K562 (cell line): ENCODE measurements around the gene PSORS1C1. TPM values are rescaled to one million over a fixed set of nuclear protein-coding genes. Genes with fewer than 3 reads are reported as not detected.

Experiments
- CAMTA2 ChIP-seq: fragments of 250-450 bp; sonication (Bioruptor Pico); conservative IDR thresholded peaks from 2 replicates; pipeline ENCODE4 v1.5.1; 2022
- EHMT2 ChIP-seq: fragments of 450-650 bp; IDR thresholded peaks from 2 replicates; pipeline ENCODE4 v1.6.1; 2018; ENCODE audit warnings: antibody characterized with exemption
- ELF1 ChIP-seq: fragments of 200-800 bp; sonication (Bioruptor generic); IDR thresholded peaks from 2 replicates; pipeline ENCODE4 v1.6.1; 2016; ENCODE audit warnings: missing genetic modification characterization, missing compliant biosample characterization
- FOSL1 ChIP-seq: fragments of 200-800 bp; sonication (Bioruptor generic); conservative IDR thresholded peaks from 2 replicates; pipeline ENCODE4 v1.6.1; 2016; ENCODE audit warnings: missing genetic modification characterization, missing compliant biosample characterization
- JUND ChIP-seq, 2 experiments: IDR thresholded peaks; 2 replicates in 1 of 2; 3 replicates in 1 of 2; pipeline ENCODE4 v1.6.1; 2011; ENCODE audit warnings: borderline replicate concordance in 2 of 2, low read depth in 2 of 2, low read length in 2 of 2, improper control_type of control experiment in 1 of 2, missing biosample characterization in 1 of 2, missing genetic modification characterization in 1 of 2, missing genetic modification reagents in 1 of 2
- KHSRP ChIP-seq: fragments of 450-650 bp; IDR thresholded peaks from 2 replicates; pipeline ENCODE4 v1.6.1; 2017
- KLF10 ChIP-seq: fragments of 250-450 bp; sonication (Bioruptor Pico); IDR thresholded peaks from 2 replicates; pipeline ENCODE4 v1.6.1; 2021; ENCODE audit warnings: matching md5 sums
- KLF16 ChIP-seq: IDR thresholded peaks from 2 replicates; pipeline ENCODE4 v1.6.1; 2016; ENCODE audit warnings: antibody characterized with exemption
- PBX2 ChIP-seq, 2 experiments: IDR thresholded peaks in 1 of 2; conservative IDR thresholded peaks in 1 of 2; 2 replicates each; pipeline ENCODE4 v1.6.1; 2016; ENCODE audit warnings: low read depth in 2 of 2, mild to moderate bottlenecking in 1 of 2, missing compliant biosample characterization in 1 of 2, missing genetic modification characterization in 1 of 2, moderate library complexity in 1 of 2
- POU5F1 ChIP-seq: fragments of 150-350 bp; IDR thresholded peaks from 2 replicates; pipeline ENCODE4 v1.6.1; 2014; ENCODE audit warnings: borderline replicate concordance, low read length, low read depth, mild to moderate bottlenecking; ENCODE audit not compliant: partially characterized antibody
- TEAD4 ChIP-seq, 2 experiments: sonication (generic) in 1 of 2; formaldehyde crosslinking in 1 of 2; IDR thresholded peaks; 2 replicates each; pipeline versions ENCODE4 v1.6.1 to v1.8.0; 2012 to 2022; ENCODE audit warnings: borderline replicate concordance in 1 of 2, inconsistent platforms in 1 of 2, low read length in 1 of 2, mild to moderate bottlenecking in 1 of 2, missing genetic modification reagents in 1 of 2
- ZNF124 ChIP-seq: sonication (generic); formaldehyde crosslinking; IDR thresholded peaks from 2 replicates; pipeline ENCODE4 v1.8.1; 2022; ENCODE audit warnings: missing genetic modification reagents
- ZNF175 ChIP-seq: fragments of 200-800 bp; sonication (Bioruptor generic); IDR thresholded peaks from 2 replicates; pipeline ENCODE4 v1.6.1; 2016; ENCODE audit warnings: low read depth, mild to moderate bottlenecking, missing genetic modification characterization, missing compliant biosample characterization
- ZNF253 ChIP-seq: fragments of 250-450 bp; sonication (Bioruptor Pico); conservative IDR thresholded peaks from 2 replicates; pipeline ENCODE4 v1.6.1; 2021; ENCODE audit warnings: mild to moderate bottlenecking
- ZNF695 ChIP-seq: fragments of 450-650 bp; formaldehyde crosslinking; IDR thresholded peaks from 2 replicates; pipeline ENCODE4 v1.4.0; 2020; ENCODE audit warnings: mild to moderate bottlenecking, moderate library complexity
- polyA plus RNA-seq, 8 experiments: library from polyadenylated mRNA; depleted of rRNA in 4 of 8; stranded (reverse) in 5 of 8; unstranded in 3 of 8; fragments of >200 nt; fragmentation: Nextera tagmentation in 2 of 8; fragmentation: Illumina TruSeq in 1 of 8; extraction: Ambion mirVana in 2 of 8; extraction: Trizol in 1 of 8; gene quantifications; 2 replicates each; pipeline versions ENCODE4 v1.2.1 to v1.2.3, GENCODE V29; 2011 to 2014; ENCODE audit warnings: inconsistent platforms in 1 of 8, missing spikeins in 1 of 8
- total RNA-seq, 7 experiments: library from RNA; depleted of rRNA in 6 of 7; stranded (reverse); fragments of >200 nt in 6 of 7; fragmentation: Illumina TruSeq in 2 of 7; extraction: Trizol in 2 of 7; gene quantifications; 2 replicates each; pipeline versions ENCODE4 v1.2.1 to v1.2.3, GENCODE V29; 2011 to 2021; ENCODE audit warnings: low replicate concordance in 1 of 7
- TF ChIP-seq, protein P1 (sequence below): sonication (generic); formaldehyde crosslinking; IDR thresholded peaks from 2 replicates; pipeline ENCODE4 v1.8.0; 2023; ENCODE audit warnings: missing genetic modification reagents, mild to moderate bottlenecking, borderline replicate concordance
- TF ChIP-seq, protein P2 (sequence below): sonication (generic); formaldehyde crosslinking; IDR thresholded peaks from 2 replicates; pipeline ENCODE4 v1.8.1; 2023; ENCODE audit warnings: mild to moderate bottlenecking, missing genetic modification reagents

The PSORS1C1 gene
- total and polyA plus RNA-seq, 9 of the 15 experiments (the other 6 are each of a cell fraction or from before 2014, with no cell fraction given), result 0.11 TPM; not detected in 8

GRCh38 chr6:31086788-31087440 is 27.7 kb upstream of the PSORS1C1 start (continued):
- TF ChIP-seq KLF16 (0 out of 2 replicates have a peak, but pooled peaks have one; percentile 16), POU5F1 (no peak), ZNF695 (CRISPR knock-in tag) (no peak), JUND (IDR thresholded peaks at IDR 0.05; ENCODE audit: borderline replicate concordance, low read depth, low read length) (peak; percentile 76), JUND (tag; IDR thresholded peaks at IDR 0.05; ENCODE audit: borderline replicate concordance, low read depth, low read length) (peak; percentile 57; the same call in 1 of the 3 replicates), CAMTA2 (CRISPR knock-in tag) (no peak), TEAD4 (IDR thresholded peaks at IDR 0.05; ENCODE audit: low read length) (peak; percentile 56; the same call in 1 of the 2 replicates), TEAD4 (CRISPR knock-in tag; IDR thresholded peaks at IDR 0.05; ENCODE audit: borderline replicate concordance) (no peak), KHSRP (no peak), ZNF175 (no peak), PBX2 (CRISPR knock-in tag; IDR thresholded peaks at IDR 0.05; ENCODE audit: low read depth) (no peak), PBX2 (tag; conservative IDR thresholded peaks at IDR 0.05; ENCODE audit: low read depth) (peak; percentile 86), ZNF124 (CRISPR knock-in tag) (no peak), FOSL1 (tag) (peak; percentile 72), KLF10 (CRISPR knock-in tag) (0 out of 2 replicates have a peak, but pooled peaks have one; percentile 48), EHMT2 (no peak), ELF1 (tag) (peak; percentile 50), ZNF253 (CRISPR knock-in tag) (no peak)
- TF ChIP-seq, protein P1, sequence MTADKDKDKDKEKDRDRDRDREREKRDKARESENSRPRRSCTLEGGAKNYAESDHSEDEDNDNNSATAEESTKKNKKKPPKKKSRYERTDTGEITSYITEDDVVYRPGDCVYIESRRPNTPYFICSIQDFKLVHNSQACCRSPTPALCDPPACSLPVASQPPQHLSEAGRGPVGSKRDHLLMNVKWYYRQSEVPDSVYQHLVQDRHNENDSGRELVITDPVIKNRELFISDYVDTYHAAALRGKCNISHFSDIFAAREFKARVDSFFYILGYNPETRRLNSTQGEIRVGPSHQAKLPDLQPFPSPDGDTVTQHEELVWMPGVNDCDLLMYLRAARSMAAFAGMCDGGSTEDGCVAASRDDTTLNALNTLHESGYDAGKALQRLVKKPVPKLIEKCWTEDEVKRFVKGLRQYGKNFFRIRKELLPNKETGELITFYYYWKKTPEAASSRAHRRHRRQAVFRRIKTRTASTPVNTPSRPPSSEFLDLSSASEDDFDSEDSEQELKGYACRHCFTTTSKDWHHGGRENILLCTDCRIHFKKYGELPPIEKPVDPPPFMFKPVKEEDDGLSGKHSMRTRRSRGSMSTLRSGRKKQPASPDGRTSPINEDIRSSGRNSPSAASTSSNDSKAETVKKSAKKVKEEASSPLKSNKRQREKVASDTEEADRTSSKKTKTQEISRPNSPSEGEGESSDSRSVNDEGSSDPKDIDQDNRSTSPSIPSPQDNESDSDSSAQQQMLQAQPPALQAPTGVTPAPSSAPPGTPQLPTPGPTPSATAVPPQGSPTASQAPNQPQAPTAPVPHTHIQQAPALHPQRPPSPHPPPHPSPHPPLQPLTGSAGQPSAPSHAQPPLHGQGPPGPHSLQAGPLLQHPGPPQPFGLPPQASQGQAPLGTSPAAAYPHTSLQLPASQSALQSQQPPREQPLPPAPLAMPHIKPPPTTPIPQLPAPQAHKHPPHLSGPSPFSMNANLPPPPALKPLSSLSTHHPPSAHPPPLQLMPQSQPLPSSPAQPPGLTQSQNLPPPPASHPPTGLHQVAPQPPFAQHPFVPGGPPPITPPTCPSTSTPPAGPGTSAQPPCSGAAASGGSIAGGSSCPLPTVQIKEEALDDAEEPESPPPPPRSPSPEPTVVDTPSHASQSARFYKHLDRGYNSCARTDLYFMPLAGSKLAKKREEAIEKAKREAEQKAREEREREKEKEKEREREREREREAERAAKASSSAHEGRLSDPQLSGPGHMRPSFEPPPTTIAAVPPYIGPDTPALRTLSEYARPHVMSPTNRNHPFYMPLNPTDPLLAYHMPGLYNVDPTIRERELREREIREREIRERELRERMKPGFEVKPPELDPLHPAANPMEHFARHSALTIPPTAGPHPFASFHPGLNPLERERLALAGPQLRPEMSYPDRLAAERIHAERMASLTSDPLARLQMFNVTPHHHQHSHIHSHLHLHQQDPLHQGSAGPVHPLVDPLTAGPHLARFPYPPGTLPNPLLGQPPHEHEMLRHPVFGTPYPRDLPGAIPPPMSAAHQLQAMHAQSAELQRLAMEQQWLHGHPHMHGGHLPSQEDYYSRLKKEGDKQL (CRISPR knock-in tag), result no peak
- TF ChIP-seq, protein P2, sequence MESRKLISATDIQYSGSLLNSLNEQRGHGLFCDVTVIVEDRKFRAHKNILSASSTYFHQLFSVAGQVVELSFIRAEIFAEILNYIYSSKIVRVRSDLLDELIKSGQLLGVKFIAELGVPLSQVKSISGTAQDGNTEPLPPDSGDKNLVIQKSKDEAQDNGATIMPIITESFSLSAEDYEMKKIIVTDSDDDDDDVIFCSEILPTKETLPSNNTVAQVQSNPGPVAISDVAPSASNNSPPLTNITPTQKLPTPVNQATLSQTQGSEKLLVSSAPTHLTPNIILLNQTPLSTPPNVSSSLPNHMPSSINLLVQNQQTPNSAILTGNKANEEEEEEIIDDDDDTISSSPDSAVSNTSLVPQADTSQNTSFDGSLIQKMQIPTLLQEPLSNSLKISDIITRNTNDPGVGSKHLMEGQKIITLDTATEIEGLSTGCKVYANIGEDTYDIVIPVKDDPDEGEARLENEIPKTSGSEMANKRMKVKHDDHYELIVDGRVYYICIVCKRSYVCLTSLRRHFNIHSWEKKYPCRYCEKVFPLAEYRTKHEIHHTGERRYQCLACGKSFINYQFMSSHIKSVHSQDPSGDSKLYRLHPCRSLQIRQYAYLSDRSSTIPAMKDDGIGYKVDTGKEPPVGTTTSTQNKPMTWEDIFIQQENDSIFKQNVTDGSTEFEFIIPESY, result no peak
